Activated T-helper 2 cell treated with anti-CD3 and anti-CD28 coated beads, Interferon-gamma antibody, Interleukin-2, Interleukin-4, amounts not matched to agents 10 μg/mL and 5 μg/mL and 100 μg/mL, durations not matched to agents 14 hours and 24 hours and 36 hours (primary cell): ENCODE results near the gene CGNL1. TPM values are rescaled to one million over a fixed set of nuclear protein-coding genes. Genes with fewer than 3 reads are reported as not detected.

Source experiments
- DNase-seq: peaks from one replicate; pipeline ENCODE4 v3.0.0; 2021; ENCODE audit warnings: low spot score
- H3K27ac Mint-ChIP-seq: one replicate; pipeline ENCODE4 v1.8.0; 2021; ENCODE audit warnings: mixed read lengths
- H3K27me3 Mint-ChIP-seq: one replicate; pipeline ENCODE4 v1.8.0; 2021; ENCODE audit warnings: low read depth, mixed read lengths
- H3K36me3 Mint-ChIP-seq: one replicate; pipeline ENCODE4 v1.8.0; 2021; ENCODE audit warnings: low read depth, mixed read lengths
- H3K4me1 Mint-ChIP-seq: one replicate; pipeline ENCODE4 v1.8.0; 2021; ENCODE audit warnings: low read depth, mixed read lengths
- H3K4me3 Mint-ChIP-seq: one replicate; pipeline ENCODE4 v1.8.0; 2021; ENCODE audit warnings: low read depth, mild to moderate bottlenecking, moderate library complexity, mixed read lengths
- H3K9me3 Mint-ChIP-seq: one replicate; pipeline ENCODE4 v1.8.0; 2021; ENCODE audit warnings: mixed read lengths
- intact Hi-C: fragments of 100-400 bp; cut with micrococcal nuclease; formaldehyde crosslinking; loops from one replicate; pipeline ENCODE4 v1.15.1; 2023
- total RNA-seq: library from RNA; stranded (reverse); gene quantifications from 2 replicates; pipeline ENCODE4 v1.2.3, GENCODE V29; 2022

Gene CGNL1
- total RNA-seq, 1 donor from 2014 or later, result not detected

GRCh38 chr15:57442335-57442734 is 66.0 kb downstream of the CGNL1 start:
- H3K36me3 Mint-ChIP-seq, result no peaks in the 10 kb centered on the region
- H3K27me3 Mint-ChIP-seq, result peaks cover 4% of the 10 kb centered on the region
- no peak for DNase-seq
- intact Hi-C loops, result no loop called here
- H3K9me3 Mint-ChIP-seq, result no peaks in the 10 kb centered on the region
- no peak overlapping the region for H3K27ac Mint-ChIP-seq
- no peaks in the 10 kb centered on the region for H3K4me1 Mint-ChIP-seq
- H3K4me3 Mint-ChIP-seq, result no peak overlapping the region

DNA sequence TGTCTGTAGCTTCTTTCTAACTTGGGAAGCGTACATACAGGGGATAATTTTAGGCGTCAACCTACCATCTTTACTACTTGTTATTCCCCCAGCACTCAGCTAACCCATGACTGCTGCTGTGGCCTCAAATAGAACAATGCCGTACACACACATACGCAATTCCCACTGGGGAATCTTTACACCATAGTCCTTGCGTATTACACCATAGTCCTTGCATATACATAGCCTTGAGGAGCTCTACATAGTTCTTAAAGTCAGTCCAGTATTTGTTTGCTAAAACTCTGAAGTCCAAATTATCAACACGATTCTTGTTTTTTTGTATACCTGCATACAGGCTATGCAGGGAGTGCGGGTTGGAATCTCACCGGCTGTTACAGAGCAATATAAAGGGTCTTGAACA is 67.2 kb downstream of the CGNL1 start:
- Mint-ChIP-seq H3K27me3 (peaks cover 7% of the 10 kb centered on the region), H3K4me3 (no peak overlapping the region), H3K27ac (no peak overlapping the region), H3K4me1 (no peaks in the 10 kb centered on the region), H3K9me3 (no peaks in the 10 kb centered on the region), H3K36me3 (no peaks in the 10 kb centered on the region)
- no peak for DNase-seq
- intact Hi-C loops, result no loop called here

GRCh38 chr15:57444877-57445513 is 68.7 kb downstream of the CGNL1 start:
- Mint-ChIP-seq H3K4me3 (no peak overlapping the region), H3K27ac (no peak overlapping the region), H3K36me3 (no peaks in the 10 kb centered on the region), H3K4me1 (no peaks in the 10 kb centered on the region), H3K9me3 (no peaks in the 10 kb centered on the region), H3K27me3 (peaks cover 7% of the 10 kb centered on the region)
- no peak for DNase-seq
- intact Hi-C loops, result no loop called here

DNA sequence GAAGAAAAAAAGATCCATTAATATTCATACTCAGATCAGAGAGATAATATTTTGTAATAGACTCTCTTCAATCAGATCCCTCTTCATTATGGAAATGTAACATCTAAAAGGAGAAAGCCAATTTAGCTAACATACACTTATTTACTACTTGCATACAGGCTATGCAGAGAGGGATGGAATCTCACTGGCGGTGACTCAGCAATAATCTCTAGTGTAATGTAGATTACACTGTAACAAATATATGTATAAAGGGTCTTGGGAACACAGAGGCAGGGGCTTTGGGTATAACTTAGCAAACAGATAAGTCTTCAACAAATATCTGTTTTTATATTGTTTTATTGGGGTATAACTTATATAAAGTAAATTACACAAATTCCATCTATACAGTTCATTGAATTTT is 69.6 kb downstream of the CGNL1 start:
- H3K27me3 Mint-ChIP-seq, result peaks cover 7% of the 10 kb centered on the region
- DNase-seq, result no peak
- H3K4me1 Mint-ChIP-seq, result no peaks in the 10 kb centered on the region
- intact Hi-C loops, result no loop called here
- no peaks in the 10 kb centered on the region for H3K36me3 Mint-ChIP-seq
- H3K9me3 Mint-ChIP-seq, result no peaks in the 10 kb centered on the region
- H3K4me3 Mint-ChIP-seq, result no peak overlapping the region
- H3K27ac Mint-ChIP-seq, result no peak overlapping the region

- Mint-ChIP-seq H3K4me1 (no peaks in the 10 kb centered on the region), H3K27ac (no peak overlapping the region)
- no peak for DNase-seq
Measured at GRCh38 chr15:57446393-57446792, 70.1 kb downstream of the CGNL1 start.

GRCh38 chr15:57451555-57451954 is 75.2 kb downstream of the CGNL1 start:
- intact Hi-C loops, result no loop called here
- H3K27me3 Mint-ChIP-seq, result peaks cover 21% of the 10 kb centered on the region
- no peak overlapping the region for H3K4me3 Mint-ChIP-seq
- H3K36me3 Mint-ChIP-seq, result no peaks in the 10 kb centered on the region
- no peak for DNase-seq
- no peaks in the 10 kb centered on the region for H3K4me1 Mint-ChIP-seq
- no peak overlapping the region for H3K27ac Mint-ChIP-seq
- H3K9me3 Mint-ChIP-seq, result no peaks in the 10 kb centered on the region

More at GRCh38 chr15:57446393-57446792, 70.1 kb downstream of the CGNL1 start:
- Mint-ChIP-seq H3K27me3 (peaks cover 7% of the 10 kb centered on the region), H3K9me3 (no peaks in the 10 kb centered on the region), H3K36me3 (no peaks in the 10 kb centered on the region), H3K4me3 (no peak overlapping the region)
- intact Hi-C loops, result no loop called here

DNA sequence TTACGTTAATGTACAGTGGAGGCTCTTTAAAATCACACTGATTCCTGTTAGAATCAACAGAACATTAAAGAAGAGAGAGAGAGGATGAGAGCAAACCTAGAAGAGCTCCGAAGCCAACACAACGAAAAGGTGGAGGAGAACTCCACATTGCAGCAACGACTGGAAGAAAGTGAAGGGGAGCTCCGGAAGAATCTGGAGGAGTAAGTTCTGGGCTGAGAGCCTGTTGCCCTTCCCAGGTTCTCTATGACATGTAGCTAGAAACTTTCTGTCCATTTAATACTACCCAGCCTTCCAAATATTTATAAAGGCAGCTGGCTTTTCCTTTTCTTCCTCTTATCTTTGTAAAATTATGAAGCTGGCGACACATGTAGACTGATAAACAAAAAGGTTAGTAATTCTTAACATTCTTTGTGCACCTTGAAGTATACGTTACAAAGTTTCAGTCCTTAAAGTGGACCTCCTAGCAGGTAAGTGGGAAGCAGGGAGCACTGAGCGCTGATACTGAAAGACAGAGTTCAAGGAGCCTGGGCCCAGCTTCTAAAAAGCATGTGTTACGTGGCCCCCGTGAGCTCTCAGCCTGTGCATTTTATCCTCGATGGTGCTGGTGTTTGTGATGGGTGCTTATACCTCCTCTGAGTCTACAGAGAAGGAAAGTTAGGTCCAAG is 75.9 kb downstream of the CGNL1 start:
- no peak overlapping the region for H3K4me3 Mint-ChIP-seq
- no peak for DNase-seq
- H3K27ac Mint-ChIP-seq, result no peak overlapping the region
- H3K27me3 Mint-ChIP-seq, result peaks cover 21% of the 10 kb centered on the region
- H3K36me3 Mint-ChIP-seq, result no peaks in the 10 kb centered on the region
- H3K9me3 Mint-ChIP-seq, result no peaks in the 10 kb centered on the region
- intact Hi-C loops, result no loop called here
- H3K4me1 Mint-ChIP-seq, result no peaks in the 10 kb centered on the region

DNA sequence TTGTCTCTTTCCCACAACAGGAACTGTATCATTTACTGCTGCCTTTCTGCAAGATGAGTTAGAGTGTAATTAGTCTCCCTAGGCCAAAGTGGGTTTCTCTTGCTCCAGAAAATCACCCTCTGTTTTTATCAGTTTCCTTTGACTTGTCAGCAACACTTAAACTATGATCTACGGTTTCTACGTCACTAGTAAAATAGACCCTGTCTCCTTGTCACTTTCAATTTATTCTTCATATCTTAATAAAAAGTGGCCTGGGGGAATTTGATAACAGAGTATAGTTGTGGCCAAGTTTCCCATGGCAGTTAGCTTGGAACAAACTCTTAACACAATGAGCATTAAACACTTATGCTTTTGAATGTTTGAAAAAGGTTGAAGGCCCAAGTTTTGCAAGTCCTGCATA is 79.6 kb downstream of the CGNL1 start:
- no peaks in the 10 kb centered on the region for H3K36me3 Mint-ChIP-seq
- H3K9me3 Mint-ChIP-seq, result no peaks in the 10 kb centered on the region
- DNase-seq, result no peak
- no peak overlapping the region for H3K4me3 Mint-ChIP-seq
- H3K27me3 Mint-ChIP-seq, result peaks cover 18% of the 10 kb centered on the region
- H3K27ac Mint-ChIP-seq, result no peak overlapping the region
- no peaks in the 10 kb centered on the region for H3K4me1 Mint-ChIP-seq
- intact Hi-C loops, result no loop called here

GRCh38 chr15:57456559-57456958 is 80.3 kb downstream of the CGNL1 start:
- H3K9me3 Mint-ChIP-seq, result no peaks in the 10 kb centered on the region
- no peak for DNase-seq
- H3K4me1 Mint-ChIP-seq, result no peaks in the 10 kb centered on the region
- peaks cover 18% of the 10 kb centered on the region for H3K27me3 Mint-ChIP-seq
- no peaks in the 10 kb centered on the region for H3K36me3 Mint-ChIP-seq
- intact Hi-C loops, result no loop called here
- H3K27ac Mint-ChIP-seq, result no peak overlapping the region
- H3K4me3 Mint-ChIP-seq, result no peak overlapping the region

- Mint-ChIP-seq H3K27ac (no peak overlapping the region), H3K36me3 (no peaks in the 10 kb centered on the region), H3K9me3 (no peaks in the 10 kb centered on the region), H3K4me1 (no peaks in the 10 kb centered on the region), H3K27me3 (peaks cover 10% of the 10 kb centered on the region), H3K4me3 (no peak overlapping the region)
- DNase-seq, result no peak
- intact Hi-C loops, result no loop called here
Measured at GRCh38 chr15:57457726-57458125, 81.4 kb downstream of the CGNL1 start.

DNA sequence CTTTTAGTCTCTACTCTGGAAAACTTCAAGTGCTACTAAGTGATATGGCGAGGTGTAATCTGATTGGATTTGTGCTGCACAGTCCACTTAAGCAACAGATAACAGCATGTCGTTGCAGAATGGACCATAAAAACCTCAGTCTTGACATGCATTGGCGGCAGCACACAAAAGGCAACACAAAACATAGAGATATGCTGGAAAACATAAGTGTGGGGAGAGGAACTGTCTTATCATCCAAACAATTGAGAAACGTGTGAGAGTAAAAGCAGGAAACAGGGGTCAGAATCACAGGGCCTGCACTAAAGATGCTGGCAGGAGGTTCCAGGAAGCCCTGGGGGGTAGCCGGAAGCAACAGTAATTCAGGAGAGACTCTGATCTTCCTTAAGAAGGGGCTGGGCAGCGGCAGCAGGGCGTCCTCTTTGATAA is 82.1 kb downstream of the CGNL1 start:
- H3K4me1 Mint-ChIP-seq, result no peaks in the 10 kb centered on the region
- intact Hi-C loops, result no loop called here
- H3K27ac Mint-ChIP-seq, result no peak overlapping the region
- no peaks in the 10 kb centered on the region for H3K36me3 Mint-ChIP-seq
- H3K9me3 Mint-ChIP-seq, result no peaks in the 10 kb centered on the region
- no peak overlapping the region for H3K4me3 Mint-ChIP-seq
- H3K27me3 Mint-ChIP-seq, result peaks cover 10% of the 10 kb centered on the region
- DNase-seq, result no peak

DNA sequence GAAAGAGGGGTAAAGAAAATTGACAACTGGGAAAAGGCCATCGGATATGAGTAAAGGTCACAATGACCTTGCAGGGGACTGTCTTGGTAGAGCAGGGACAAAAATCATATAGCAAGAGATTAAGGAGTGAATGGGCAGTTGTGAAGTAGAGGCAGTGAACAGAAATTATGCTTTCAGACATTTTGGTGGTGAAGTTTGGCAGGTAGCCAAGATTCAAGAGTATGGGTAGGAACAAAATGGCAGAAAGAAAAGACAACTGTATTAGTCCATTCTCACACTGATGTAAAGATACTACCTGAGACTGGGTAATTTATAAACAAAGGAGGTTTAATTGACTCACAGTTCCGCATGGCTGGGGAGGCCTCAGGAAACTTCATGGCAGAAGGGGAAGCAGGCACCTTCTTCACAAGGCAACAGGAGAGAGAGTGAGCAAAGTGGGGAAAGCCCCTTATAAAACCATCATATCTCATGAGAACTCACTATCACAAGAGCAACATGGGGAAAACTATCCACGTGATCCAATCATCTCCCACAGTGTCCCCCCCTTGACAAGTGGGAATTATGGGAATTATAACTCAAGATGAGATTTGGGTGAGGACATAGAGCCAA is 84.0 kb downstream of the CGNL1 start:
- intact Hi-C loops, result no loop called here

DNA sequence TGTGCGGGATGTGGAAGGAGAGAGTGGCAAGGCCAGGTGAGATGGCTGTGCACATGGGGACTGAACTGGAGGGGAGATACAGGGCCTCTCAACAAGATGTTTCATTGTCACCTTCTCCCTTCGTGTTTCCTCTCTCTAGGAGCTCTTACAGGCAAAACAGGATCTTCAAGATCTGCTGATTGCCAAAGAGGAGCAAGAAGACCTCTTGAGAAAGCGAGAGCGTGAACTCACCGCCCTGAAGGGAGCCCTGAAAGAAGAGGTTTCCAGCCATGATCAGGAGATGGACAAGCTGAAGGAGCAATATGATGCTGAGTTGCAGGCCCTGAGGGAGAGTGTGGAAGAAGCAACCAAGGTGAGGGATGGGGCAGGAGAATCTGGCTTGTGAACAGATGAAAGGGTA is 85.2 kb downstream of the CGNL1 start:
- H3K9me3 Mint-ChIP-seq, result no peaks in the 10 kb centered on the region
- no peaks in the 10 kb centered on the region for H3K36me3 Mint-ChIP-seq
- H3K4me3 Mint-ChIP-seq, result no peak overlapping the region
- peaks cover 7% of the 10 kb centered on the region for H3K27me3 Mint-ChIP-seq
- no peaks in the 10 kb centered on the region for H3K4me1 Mint-ChIP-seq
- no peak overlapping the region for H3K27ac Mint-ChIP-seq
- intact Hi-C loops, result no loop called here
- no peak for DNase-seq

More for the DNA sequence above, 84.0 kb downstream of the CGNL1 start:
- H3K27me3 Mint-ChIP-seq, result peaks cover 6% of the 10 kb centered on the region
- H3K27ac Mint-ChIP-seq, result no peak overlapping the region
- no peak overlapping the region for H3K4me3 Mint-ChIP-seq
- H3K4me1 Mint-ChIP-seq, result no peaks in the 10 kb centered on the region
- no peaks in the 10 kb centered on the region for H3K36me3 Mint-ChIP-seq
- no peaks in the 10 kb centered on the region for H3K9me3 Mint-ChIP-seq
- DNase-seq, result no peak
